WTC11 (cell line): ENCODE data around the gene LTBP2. TPM values are rescaled to one million over a fixed set of nuclear protein-coding genes. Genes with fewer than 3 reads are reported as not detected.
A peak's percentile ranks its signal among the peaks of the same experiment; 100 is the strongest.

Experiments used
- ATAC-seq: fragments of 200-7000 bp; cut with Tn5 transposase; 2 replicates; pipeline ENCODE4 v1.10.0; 2021; ENCODE audit warnings: mild to moderate bottlenecking, moderate library complexity
- CTCF ChIA-PET: fragments of 300-600 bp; sonication (Branson Sonifier 250); formaldehyde crosslinking; loops from one replicate; lab custom pipeline; 2021; ENCODE audit warnings: antibody characterized with exemption; lab: Charles Lee
- POLR2A ChIA-PET: fragments of 350-600 bp; sonication (Branson Sonifier 250); formaldehyde crosslinking; loops from one replicate; lab custom pipeline; 2021; ENCODE audit warnings: antibody characterized with exemption; lab: Charles Lee
- DNase-seq: peaks from one replicate; pipeline ENCODE4 v3.0.0; 2021; ENCODE audit warnings: low spot score
- H3K27ac Mint-ChIP-seq: 2 replicates; pipeline ENCODE4 v1.8.0; 2021; ENCODE audit warnings: mixed read lengths
- H3K27me3 Mint-ChIP-seq: 2 replicates; pipeline ENCODE4 v1.8.0; 2021; ENCODE audit warnings: low read depth, mild to moderate bottlenecking, moderate library complexity, mixed read lengths
- H3K36me3 Mint-ChIP-seq: 2 replicates; pipeline ENCODE4 v1.8.0; 2021; ENCODE audit warnings: mixed read lengths
- H3K4me1 Mint-ChIP-seq: 2 replicates; pipeline ENCODE4 v1.8.0; 2022; ENCODE audit warnings: mixed read lengths
- H3K4me3 Mint-ChIP-seq: 2 replicates; pipeline ENCODE4 v1.8.0; 2021; ENCODE audit warnings: mild to moderate bottlenecking, moderate library complexity, mixed read lengths
- H3K9me3 Mint-ChIP-seq: 2 replicates; pipeline ENCODE4 v1.8.0; 2021; ENCODE audit warnings: mixed read lengths
- AR ChIP-seq: fragments of 250-450 bp; sonication (Bioruptor Pico); IDR thresholded peaks from 2 replicates; pipeline ENCODE4 v1.9.0; 2021; ENCODE audit warnings: mild to moderate bottlenecking
- CREB1 ChIP-seq: sonication (generic); formaldehyde crosslinking; IDR thresholded peaks from 2 replicates; pipeline ENCODE4 v1.8.0; 2023; ENCODE audit warnings: mild to moderate bottlenecking, missing genetic modification reagents
- GABPB1 ChIP-seq: sonication (generic); formaldehyde crosslinking; IDR thresholded peaks from 2 replicates; pipeline ENCODE4 v1.8.1; 2023; ENCODE audit warnings: mild to moderate bottlenecking, missing genetic modification reagents
- JAZF1 ChIP-seq: fragments of 250-450 bp; sonication (Bioruptor Pico); IDR thresholded peaks from 2 replicates; pipeline ENCODE4 v1.9.0; 2021; ENCODE audit warnings: moderate library complexity, mild to moderate bottlenecking, inconsistent platforms
- MYBL2 ChIP-seq: sonication (generic); formaldehyde crosslinking; IDR thresholded peaks from 2 replicates; pipeline ENCODE4 v1.8.1; 2023; ENCODE audit warnings: mild to moderate bottlenecking, moderate library complexity, missing genetic modification reagents
- PREB ChIP-seq: sonication (generic); formaldehyde crosslinking; IDR thresholded peaks from 2 replicates; pipeline ENCODE4 v1.8.1; 2022; ENCODE audit warnings: mild to moderate bottlenecking, missing genetic modification reagents, moderate library complexity, borderline replicate concordance
- PRRX2 ChIP-seq: fragments of 250-450 bp; sonication (Bioruptor Pico); IDR thresholded peaks from 2 replicates; pipeline ENCODE4 v1.8.0; 2021; ENCODE audit warnings: mild to moderate bottlenecking
- STAT6 ChIP-seq: sonication (generic); formaldehyde crosslinking; conservative IDR thresholded peaks from 2 replicates; pipeline ENCODE4 v1.8.1; 2023; ENCODE audit warnings: mild to moderate bottlenecking, low read depth, missing genetic modification reagents, moderate library complexity
- TEAD1 ChIP-seq: sonication (generic); formaldehyde crosslinking; IDR thresholded peaks from 2 replicates; pipeline ENCODE4 v1.8.0; 2022; ENCODE audit warnings: mild to moderate bottlenecking, missing genetic modification reagents
- ZBTB21 ChIP-seq: sonication (generic); formaldehyde crosslinking; IDR thresholded peaks from 2 replicates; pipeline ENCODE4 v1.8.1; 2023; ENCODE audit warnings: mild to moderate bottlenecking, missing genetic modification reagents, borderline replicate concordance
- ZBTB43 ChIP-seq: sonication (generic); formaldehyde crosslinking; IDR thresholded peaks from 2 replicates; pipeline ENCODE4 v1.8.1; 2023; ENCODE audit warnings: mild to moderate bottlenecking, missing genetic modification reagents
- ZMAT4 ChIP-seq: fragments of 250-450 bp; sonication (Bioruptor Pico); IDR thresholded peaks from 2 replicates; pipeline ENCODE4 v1.9.0; 2021; ENCODE audit warnings: mild to moderate bottlenecking
- ZNF281 ChIP-seq: sonication (generic); formaldehyde crosslinking; IDR thresholded peaks from 2 replicates; pipeline ENCODE4 v1.8.0; 2023; ENCODE audit warnings: mild to moderate bottlenecking, missing genetic modification reagents
- ZNF532 ChIP-seq: fragments of 250-450 bp; sonication (Bioruptor Pico); IDR thresholded peaks from 2 replicates; pipeline ENCODE4 v1.9.0; 2021; ENCODE audit warnings: mild to moderate bottlenecking, borderline replicate concordance
- total RNA-seq: library from RNA; stranded (reverse); gene quantifications from 3 replicates; pipeline ENCODE4 v1.2.3, GENCODE V29; 2021

The LTBP2 gene
- total RNA-seq, 1 experiment from 2014 or later = 1.2 TPM

GRCh38 chr14:74549588-74549987 is 62.4 kb downstream of the LTBP2 start:
- Mint-ChIP-seq H3K27ac (no peak overlapping the region), H3K36me3 (no peaks in the 10 kb centered on the region), H3K4me3 (no peak overlapping the region), H3K27me3 (no peaks in the 10 kb centered on the region), H3K4me1 (peaks cover 13% of the 10 kb centered on the region), H3K9me3 (no peaks in the 10 kb centered on the region)
- ATAC-seq = peak; percentile 66
- POLR2A ChIA-PET = no interaction called here
- TF ChIP-seq ZBTB43 (no peak), GABPB1 (CRISPR knock-in tag) (no peak), STAT6 (no peak), ZMAT4 (no peak), JAZF1 (no peak), PRRX2 (CRISPR knock-in tag) (no peak), PREB (CRISPR knock-in tag) (no peak), ZNF281 (CRISPR knock-in tag) (no peak), ZNF532 (CRISPR knock-in tag) (no peak), ZBTB21 (no peak), CREB1 (CRISPR knock-in tag) (no peak), TEAD1 (CRISPR knock-in tag) (no peak), MYBL2 (CRISPR knock-in tag) (no peak), AR (no peak)
- CTCF ChIA-PET = interaction anchor here (0.8 to 6.0 kb wide), 7 partner anchors 18 to 62 kb away, joined by 3 to 36 read pairs (median 4); no protein-coding TSS in a partner anchor
- DNase-seq = no peak
